Fibroblast of skin of abdomen (primary cell): Measurements from ENCODE around the gene DPM2.

ENCODE experiments used
- DNase-seq: peaks from one replicate; pipeline ENCODE4 v3.0.0-alpha.2; 2013

The DPM2 gene

DNA sequence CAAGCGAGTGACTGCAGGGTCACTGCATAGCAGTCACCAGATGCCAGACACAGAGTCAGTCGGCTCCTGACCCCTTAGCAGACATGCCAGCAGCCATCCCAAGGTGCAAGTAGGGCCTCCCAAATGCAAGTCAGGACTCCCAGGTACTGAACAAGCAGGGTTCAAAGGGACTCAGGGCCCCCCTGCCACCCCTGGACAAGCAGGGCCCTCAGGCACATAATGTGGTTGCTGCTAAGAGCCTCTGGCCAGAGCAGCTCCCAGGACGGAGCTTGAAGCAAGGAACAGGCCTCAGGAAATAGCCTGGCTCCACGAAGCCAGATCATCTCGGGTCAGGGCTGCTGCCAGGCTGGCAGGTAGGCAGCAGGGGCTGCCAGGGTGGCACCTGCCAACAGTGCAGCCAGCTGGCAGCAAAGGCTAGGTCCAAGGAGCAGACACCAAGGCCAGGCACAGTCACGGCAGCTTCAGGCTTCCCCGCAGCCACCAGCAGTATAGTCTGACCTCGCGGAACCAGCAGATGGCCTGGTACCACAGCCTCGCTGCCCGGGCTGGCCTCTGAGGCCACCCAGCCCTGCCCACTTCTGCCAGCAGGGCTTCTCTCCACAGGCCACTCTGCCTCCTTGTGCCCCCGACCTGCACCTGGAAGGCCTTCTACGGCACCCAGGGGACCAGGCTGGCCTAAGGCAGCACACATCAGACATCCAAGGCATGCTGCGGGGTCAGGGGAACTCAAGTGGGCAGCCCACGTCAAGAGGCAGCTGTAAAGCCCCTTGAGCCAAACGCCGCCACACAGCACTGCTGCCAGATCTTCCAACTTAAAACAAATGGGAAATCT is 35.7 kb upstream of the DPM2 start:
- DNase-seq, result no peak

DNA sequence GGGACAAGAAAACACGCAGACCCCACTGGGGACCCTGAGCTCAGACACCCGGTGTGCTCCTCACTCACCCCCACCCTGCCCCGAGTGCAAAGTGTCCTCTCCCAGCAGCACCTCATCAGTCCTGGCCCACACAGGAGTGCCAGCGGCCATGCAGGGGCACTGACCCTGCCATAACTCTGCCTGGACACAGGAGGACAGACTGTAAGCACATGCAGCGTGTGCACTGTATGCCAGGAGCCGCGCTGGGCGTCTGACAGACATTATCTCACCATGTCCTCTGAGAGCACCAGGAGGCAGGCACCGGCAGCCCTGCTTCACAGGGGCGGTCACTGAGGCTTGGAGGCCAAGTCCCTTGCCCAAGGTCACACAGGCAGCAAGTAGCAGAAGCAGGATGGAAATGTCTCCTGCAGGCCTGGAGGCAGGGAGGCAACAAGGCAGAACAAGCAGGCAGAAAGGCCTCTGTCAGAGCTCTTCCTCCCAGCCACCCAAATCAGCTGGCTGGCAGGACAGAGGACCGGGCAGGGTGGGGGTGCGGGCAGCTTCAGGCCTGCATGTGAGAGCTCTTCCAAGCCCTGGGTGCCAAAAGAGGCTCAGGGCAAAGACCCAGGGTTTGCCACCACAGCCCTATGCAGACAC is 34.7 kb upstream of the DPM2 start:
- no peak for DNase-seq

DNA sequence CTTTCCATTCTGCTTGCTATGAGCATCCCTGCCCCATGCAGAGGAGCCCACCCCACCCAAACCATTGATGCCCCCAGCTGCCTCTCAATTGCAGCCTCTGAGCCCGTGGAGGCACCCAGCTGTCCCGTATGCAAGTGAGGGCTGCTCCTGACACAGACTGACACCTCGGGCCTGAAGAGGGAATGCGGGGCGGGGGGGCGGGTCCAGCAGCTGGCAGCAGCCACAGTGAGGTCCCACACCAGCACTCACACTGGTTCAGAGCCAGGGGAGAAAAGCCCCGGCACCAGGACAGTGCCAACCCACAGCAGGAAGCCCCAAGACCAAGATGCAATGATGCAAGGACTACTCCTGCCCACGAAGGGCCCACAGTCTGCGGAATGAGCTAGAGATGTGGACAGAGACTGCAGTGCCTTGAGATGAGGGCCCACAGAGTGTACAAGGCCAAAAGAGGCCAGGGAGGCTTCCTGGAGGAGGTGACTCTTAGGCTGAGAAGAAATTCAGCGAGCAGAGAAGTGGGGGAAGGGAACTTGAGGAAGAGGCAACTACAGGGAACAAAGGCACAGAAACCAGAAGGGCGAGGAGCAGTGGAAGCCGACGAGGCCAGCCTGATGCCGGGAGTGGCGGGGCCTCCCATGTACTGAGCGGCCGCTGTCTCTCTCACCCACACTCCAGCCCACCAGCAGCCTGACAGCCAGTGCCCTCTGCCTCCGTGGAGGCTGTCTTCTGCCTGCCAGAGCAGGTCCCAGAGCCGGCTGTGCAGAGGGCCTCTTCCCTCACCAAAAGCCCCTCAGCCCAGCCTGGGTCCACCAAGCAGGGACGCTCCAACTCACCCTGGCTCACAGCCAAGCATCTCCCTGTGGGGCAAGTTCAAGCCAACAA is 33.9 kb upstream of the DPM2 start:
- DNase-seq, result no peak

DNA sequence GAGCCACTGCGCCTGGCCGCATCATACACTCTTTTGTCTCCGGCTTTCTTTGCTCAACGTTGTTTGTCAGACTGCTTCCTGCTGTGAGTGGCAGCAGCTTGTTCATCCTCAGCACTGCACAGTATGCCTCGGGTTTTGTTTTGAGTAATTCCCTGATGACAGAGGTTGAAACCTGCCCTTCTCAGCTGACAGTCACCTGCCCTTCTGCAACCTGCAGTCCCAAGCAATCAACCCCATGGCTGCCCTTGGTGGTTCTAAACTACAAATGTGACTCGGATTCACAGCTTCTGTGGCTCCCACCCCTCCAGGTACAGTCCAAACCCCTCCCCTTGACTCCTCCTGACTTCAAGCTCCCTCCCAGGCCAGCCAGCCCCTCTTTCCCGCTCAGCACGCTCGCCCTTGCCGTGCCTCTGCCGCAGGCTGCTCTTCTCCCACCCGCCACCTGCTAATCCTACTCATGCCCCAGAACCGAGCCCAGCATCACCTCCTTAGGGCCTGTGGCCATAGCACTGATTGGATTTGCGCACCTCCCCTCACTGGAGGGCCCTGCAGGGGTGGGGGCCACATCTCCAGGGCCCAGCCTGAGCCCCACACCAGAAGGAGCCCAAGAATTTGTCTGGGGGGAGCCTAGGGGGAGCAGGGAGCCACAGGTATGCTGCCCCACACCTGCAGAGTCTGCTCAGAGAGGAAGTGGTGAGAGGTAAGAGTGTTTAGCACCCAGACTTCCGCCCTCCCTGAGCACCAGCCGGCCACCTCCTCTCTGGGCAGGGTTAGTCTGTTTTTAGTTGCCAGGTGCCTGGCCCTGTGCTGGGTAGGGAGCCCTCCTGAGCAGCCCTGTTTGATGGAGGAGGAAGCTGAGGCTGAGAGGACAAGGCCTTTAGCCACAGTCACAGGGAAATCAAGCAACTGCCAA is 33.0 kb upstream of the DPM2 start:
- DNase-seq, result no peak

- peak; percentile 94 for DNase-seq
Observed at GRCh38 chr9:127968700-127969383, 31.2 kb upstream of the DPM2 start.

DNA sequence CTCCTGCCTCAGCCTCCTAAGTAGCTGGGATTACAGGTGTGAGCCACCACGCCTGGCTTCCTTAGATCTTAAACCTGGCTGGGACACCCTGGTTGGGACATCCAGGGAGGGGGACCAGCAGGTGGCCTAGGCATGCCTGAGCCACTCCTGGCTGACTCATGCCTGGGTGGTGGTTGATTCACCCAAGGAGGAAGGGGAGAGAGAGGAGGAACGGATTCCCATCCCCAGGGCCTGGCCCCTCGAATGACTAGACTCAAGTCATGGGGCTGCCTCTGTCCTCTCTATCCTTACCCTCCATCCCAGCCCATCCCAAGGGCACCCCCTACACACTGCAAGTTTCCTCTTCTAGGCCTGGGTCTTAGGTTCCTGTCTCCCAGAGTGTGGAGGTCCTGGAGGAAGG is 30.4 kb upstream of the DPM2 start:
- peak; percentile 68 for DNase-seq

DNA sequence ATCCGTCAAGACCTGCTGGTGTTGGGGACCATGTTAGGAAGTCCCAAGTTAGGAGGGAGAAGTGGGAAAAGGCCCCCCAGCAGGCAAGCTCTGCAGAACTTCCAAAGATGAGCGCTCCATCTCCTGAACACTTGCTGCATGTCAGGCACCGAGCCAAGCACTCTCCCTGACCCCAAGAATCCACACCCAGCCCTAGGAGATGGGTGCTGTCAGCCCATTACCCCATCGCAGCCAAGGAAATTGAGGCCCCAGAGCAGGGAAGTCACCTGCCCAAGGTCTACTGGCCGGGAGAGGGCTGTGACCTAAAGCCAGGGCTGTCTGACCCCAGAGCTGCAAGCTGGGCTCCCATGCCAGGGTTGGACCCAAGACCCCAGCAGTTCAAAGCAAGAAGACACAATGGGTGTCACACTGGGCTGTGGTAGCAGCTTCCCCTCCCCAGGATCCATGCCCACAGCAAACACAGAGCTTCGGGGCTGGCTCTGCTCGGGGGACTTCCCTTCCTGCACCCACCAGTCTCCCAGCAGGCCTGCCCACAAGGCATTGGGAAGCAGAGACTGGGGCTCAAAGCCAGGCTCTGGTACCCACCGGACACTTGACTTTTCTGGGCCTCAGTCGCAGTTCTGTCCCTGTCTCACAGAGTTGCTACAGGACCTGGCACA is 29.6 kb upstream of the DPM2 start:
- DNase-seq, result no peak

DNA sequence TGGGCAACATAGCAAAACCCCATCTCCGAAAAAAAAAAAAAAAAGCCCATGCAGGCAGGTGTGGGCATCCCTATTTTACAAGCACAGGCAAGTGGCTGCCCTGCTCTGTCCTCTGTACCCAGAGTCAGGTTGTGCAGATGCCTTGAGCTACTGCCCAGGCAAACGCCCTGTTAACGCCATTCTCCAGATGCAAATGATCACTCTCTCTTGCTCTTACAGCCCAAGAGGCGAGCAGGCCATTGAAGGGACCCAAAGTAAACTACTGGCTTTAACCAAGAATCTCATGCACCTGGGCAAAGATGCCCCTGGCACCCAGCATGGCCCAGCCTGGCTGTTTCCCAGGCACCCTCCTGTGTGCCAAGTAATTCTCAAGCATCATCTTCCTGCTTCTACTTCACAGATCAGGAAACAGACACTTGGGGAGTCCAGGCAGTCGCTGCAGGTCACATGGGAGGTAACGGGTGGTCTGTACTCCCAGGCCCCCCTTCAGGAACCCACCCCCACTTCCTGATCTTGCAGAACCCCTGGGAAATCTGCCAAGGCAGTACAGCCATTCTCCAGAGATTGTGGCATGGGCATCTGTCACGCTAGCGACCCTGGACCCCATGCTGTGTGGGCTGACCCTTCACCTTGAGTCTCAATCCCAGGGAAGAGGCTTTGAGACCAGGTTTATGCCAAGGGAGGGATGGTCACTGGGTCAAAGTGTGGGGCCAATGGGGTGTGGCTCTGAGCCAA is 28.9 kb upstream of the DPM2 start:
- no peak for DNase-seq

DNA sequence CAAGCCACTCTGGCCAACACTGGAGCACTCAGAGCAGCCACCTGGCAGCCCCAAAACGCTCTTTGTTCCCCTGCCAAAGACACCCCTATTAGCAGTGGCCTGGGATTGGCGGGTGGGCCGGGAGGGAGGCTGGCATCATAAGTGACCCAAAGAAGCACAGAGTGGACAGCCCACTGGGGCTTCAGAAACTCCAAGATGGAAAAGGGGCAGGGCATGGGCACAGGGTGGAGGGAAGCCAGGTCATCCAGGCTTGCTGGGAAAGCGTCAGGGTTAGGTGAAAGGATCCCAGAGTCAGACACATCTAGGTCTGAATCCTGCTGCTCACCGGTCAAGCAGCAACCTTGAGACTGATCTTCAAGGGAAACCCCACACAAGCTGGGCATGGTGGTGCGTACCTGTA is 28.3 kb upstream of the DPM2 start:
- DNase-seq, result no peak

DNA sequence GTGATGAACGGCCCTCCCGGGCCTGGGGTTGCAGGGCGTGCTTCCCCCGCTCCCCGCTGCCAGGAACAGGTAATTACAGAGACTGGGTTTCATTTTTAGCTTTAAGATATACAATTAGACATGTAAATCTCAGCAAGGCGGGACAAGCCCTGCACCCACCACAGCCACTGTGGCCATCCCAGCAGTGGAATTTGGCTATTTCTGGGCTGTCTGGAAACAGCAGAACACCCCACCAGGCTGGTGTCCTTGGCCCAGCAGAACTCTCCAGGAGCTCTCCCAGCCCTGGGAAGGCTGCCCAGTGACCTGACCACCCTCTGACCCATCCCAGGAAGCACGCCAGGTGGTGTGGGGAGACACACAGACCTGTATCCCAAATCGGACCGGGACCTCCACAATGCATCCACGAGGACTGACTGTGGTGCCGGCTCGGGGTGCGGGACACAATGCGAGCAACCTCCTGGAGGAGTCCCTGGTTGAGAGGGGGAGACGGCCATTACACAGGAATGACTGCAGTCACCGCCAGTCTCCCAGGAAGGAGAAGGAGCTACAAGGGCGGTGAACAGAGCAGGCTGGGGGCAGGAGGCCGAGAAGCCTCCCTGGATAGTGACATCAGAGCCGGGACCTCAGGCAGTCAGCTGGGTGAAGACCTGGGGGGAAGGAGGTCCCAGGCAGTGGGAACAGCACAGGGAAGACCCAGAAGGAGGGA is 25.9 kb upstream of the DPM2 start:
- DNase-seq, result no peak

DNA sequence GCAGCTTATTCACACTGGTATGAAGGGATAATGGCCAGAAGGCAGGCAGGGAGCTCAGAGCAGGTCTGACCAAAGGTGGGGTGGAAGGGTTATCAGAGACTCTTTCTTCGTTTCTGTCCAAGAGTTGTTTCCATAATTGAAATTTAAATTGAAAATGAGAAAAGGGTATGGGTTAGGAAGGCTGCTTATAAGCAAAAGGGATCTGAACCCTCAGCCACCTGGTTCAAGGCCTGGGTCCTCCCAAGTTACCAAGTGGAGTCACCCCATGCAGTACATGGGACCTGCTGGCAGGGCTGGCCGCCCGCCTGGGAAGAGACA is 25.3 kb upstream of the DPM2 start:
- no peak for DNase-seq

- no peak for DNase-seq
Observed at GRCh38 chr9:127962278-127962677, 24.6 kb upstream of the DPM2 start.

- no peak for DNase-seq
Observed at GRCh38 chr9:127961613-127962155, 24.0 kb upstream of the DPM2 start.

DNA sequence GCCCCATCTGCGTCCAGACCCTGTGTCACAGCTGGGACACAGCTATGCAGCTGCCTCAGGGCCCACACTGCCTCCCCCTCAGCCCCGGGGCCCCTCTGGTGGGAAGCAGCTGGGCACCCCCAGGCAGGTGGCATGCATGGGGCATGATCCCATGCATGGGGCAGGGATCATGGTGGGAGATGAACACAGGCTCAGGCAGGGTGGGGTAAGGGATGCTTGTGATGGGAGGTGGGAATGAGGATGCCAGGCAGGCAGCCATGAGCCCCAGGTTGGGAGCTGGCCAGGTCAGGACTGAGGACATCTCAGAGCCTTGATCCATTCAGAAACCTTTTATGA is 23.5 kb upstream of the DPM2 start:
- DNase-seq, result no peak

DNA sequence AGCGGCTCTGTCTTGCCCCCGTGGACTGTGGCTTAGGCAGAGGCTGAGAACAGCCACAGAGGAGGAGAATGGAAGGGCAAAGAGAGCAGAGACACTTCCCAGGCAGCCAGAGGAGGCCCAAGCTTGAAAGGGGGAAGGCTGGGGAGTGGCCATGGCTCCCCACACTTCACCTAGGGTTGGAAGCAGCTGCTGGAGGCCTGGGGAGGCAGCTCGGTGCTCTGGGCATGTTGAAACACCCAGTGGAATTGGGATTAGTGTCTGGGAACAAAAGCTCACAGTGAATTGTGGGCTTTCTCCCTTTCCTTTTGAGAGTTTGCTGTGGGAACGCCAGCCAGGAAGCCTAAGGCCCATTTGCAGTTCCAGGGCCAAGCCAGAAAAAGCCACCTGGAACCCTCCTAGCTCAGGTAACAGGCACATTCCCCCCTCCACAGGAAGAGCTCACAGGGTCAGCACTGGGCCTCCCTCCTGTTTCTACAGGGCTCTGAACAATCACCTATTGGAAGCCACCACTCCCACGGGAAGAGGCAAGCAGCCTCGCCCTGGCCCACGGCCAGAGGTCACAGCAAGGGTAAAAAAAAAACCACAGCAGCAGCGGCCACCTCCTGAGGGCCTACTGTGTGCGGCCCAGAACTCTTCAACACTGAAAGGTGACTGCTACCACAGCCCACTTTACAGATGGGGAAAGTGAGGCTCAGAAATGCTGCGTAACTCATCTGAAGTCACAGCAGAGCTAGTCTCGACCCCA is 22.9 kb upstream of the DPM2 start:
- DNase-seq, result no peak

DNA sequence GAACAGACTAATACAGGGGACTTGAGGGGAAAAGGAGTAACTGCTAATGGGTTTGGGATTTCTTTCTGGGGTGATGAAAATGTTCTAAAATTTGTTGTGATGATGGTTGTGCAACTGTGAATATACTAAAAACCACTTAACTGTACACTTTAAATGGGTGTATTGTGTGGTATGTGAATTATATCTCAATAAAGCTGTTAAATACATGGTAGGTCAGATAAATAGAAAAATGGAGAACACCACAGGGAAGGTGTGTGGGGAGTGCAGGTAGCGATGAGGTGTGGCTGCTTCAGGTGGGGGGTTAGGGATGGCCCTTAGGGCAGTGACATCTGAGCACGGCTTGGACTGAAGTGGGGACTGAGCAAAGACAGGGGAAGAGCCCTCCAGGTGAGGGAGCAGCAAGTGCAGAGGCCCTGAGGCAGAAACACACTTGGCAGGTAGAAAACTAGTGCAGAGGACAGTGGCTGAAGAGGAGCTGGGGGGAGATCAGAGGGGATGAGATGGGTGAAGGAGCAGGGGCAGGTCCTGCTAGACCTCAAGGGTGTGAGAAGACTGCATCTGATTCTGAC is 22.3 kb upstream of the DPM2 start:
- no peak for DNase-seq

DNA sequence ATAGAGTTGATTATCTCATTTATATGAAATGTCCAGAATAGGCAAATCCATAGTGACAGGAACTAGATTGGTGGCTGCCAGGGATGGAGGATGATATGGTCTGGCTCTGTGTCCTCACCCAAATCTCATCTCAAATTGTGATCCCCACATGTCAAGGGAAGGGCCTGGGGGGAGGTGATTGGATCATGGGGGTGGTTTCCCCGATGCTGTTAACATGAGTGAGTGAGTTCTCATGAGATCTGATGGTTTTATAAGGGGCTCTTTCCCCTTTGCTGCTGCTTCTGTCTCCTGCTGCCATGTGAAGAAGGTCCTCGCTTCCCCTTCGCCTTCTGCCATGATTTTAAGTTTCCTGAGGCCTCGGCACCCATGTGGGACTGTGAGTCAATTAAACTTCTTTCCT is 21.7 kb upstream of the DPM2 start:
- DNase-seq, result no peak

GRCh38 chr9:127958728-127959127 is 21.1 kb upstream of the DPM2 start:
- no peak for DNase-seq
